HG02981 (cell line): Measurements from ENCODE around the gene CCDC183.

Experiments used
- ATAC-seq: cut with Tn5 transposase; IDR thresholded peaks from one replicate; pipeline ENCODE4 v1.9.1; 2021; ENCODE audit warnings: mild to moderate bottlenecking, moderate library complexity; ENCODE audit not compliant: unreplicated experiment

CCDC183 gene

GRCh38 chr9:136847826-136848392 lies 51.8 kb downstream of the CCDC183 start:
- peak; percentile 31 for ATAC-seq

GRCh38 chr9:136848393-136849037 lies 52.4 kb downstream of the CCDC183 start:
- no peak for ATAC-seq

GRCh38 chr9:136849038-136849959 lies 53.2 kb downstream of the CCDC183 start, which contains the start of gene PHPT1:
PHPT1 (plus strand) TSS chr9:136849409; CDS start chr9:136849431, 22 bp downstream.
- peak; percentile 73 for ATAC-seq

GRCh38 chr9:136849960-136850865 lies 54.1 kb downstream of the CCDC183 start:
- ATAC-seq: no peak

DNA sequence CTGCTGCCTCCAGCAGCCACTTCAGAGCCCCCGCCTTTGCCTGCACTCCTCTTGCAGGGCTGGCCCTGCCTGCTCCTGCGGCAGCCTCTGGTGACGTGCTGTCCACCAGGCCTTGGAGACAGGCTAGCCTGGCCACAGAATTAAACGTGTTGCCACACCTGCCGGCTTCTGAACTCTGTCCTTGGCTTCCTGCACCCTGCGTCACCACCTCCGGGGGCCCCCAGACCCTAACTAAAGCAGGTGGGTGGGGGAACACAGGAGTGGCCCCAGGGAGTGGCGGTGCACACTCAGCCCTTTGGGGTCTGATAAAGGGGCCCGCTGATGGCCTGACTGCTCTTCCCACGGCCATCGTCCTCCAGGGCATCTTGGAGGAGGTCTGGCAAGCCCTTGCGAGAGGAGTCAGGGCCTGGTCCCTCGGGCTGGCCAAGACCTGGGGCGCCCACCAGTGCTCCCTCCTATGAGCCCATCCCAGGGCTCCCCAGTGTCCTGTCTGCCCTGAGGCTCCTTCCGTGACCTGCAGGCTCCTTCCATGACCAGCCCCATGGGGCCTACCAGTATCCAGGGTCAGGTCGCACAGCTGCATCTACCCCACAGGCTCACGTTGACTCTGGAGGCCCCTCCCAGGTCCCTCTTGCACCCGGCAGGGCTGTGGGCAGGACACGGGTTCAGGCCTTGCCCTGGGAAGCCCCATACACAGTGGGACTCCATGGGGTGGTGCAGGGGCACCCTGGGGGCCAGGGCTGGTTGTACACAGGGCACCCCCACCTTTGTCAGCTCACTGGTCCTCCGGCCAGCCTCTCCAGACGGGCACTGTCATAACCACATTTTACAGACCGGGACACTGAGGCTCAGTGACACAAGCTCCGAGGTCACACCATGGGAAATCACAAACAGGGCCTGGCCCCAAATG lies 55.0 kb downstream of the CCDC183 start:
- ATAC-seq: no peak

DNA sequence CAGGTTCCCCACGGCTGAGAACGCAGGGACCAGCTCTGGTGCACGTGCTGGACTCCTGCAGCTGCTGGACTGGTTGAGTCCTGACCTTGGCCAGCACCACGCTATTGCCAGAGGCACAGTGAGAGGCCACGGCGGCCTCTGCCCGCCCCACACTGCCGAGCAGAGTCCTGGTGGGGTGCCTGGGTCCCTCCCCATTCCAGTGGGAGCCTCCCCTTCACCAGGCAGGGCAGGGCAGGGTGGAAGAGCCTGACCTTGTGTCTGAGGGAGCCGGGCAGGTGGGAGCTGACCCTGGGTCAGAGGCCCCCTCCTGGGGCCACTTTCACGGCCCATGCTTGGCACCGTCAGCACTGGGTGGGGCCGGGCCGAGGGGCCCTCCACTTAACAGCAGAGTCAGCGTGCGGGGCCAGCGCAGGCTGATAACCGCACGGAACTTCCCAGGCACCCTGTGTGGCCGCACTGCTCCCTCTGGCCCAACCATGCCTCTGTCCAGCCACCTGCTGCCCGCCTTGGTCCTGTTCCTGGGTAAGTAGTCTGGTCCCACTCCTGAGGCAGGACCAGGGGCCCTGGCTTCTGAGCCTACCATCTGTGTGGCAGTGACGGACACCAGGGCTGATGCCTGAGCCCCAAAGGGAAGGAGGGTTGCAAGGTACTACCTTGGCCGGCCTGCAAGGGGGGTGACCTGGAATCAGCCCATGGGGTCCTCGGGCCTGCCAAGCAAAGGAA lies 56.0 kb downstream of the CCDC183 start, which contains the start of gene MAMDC4:
Gene MAMDC4 (plus strand): TSS at position 406 of the 723 bp plus-strand sequence. CDS start 71 bp downstream, at position 477.
- ATAC-seq: no peak

DNA sequence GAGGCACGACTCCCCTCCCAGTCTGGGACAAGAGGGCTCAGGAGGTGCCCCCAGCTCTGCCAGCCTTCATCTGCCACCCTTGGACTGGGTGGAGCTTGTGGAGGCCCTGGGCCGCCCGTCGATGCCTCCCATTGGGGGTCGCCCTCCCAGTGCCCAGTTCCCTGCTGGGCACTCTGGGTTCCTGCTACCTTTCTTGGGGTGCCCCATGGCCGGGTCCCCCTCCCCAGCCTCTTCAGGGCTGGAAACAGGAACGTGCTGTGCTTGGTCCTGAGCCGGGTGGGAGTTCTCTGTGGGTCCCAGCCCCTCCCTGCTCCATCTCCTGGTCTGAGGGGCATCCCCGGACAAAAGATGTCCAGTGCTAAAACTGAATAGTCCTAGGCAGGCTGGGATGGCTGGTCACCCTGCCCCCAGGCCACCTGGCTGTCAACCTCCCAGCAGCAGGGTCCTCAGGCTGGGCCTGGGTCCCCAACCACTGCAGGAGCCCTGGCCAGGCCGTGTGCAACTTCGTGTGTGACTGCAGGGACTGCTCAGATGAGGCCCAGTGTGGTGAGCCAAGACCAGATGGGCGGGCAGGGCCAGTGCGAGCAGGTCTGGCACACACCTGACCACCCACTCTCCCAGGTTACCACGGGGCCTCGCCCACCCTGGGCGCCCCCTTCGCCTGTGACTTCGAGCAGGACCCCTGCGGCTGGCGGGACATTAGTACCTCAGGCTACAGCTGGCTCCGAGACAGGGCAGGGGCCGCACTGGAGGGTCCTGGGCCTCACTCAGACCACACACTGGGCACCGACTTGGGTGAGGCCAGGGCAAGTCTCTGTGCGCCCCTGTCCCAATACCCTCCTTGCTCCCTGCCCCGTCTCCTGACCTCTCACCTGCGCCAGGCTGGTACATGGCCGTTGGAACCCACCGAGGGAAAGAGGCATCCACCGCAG lies 56.8 kb downstream of the CCDC183 start:
- no peak for ATAC-seq

- ATAC-seq: no peak
Measured at GRCh38 chr9:136853596-136854112, 57.5 kb downstream of the CCDC183 start.

DNA sequence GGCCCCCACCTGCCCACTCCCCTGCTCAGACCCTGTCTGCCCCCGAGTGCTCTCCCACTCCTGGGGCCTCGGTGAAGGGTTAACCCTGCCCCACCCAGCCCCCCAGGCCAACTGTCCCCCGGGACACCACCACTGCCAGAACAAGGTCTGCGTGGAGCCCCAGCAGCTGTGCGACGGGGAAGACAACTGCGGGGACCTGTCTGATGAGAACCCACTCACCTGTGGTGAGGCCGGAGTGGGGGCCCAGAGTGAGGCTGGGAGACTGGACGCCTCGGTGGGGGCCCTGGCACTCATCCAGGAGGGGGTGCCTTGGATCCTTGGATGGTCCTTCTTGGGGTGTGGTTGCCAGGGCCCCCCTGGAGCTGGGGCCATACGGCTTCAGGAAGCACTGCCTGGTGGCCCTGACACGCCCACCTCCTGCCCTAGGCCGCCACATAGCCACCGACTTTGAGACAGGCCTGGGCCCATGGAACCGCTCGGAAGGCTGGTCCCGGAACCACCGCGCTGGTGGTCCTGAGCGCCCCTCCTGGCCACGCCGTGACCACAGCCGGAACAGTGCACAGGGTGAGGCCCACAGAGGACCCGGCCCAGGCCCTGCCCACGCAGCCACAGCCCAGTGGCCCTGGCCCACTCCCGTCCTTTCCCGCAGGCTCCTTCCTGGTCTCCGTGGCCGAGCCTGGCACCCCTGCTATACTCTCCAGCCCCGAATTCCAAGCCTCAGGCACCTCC lies 58.1 kb downstream of the CCDC183 start:
- ATAC-seq: no peak

- ATAC-seq: no peak
Measured at GRCh38 chr9:136854842-136855460, 58.8 kb downstream of the CCDC183 start.

DNA sequence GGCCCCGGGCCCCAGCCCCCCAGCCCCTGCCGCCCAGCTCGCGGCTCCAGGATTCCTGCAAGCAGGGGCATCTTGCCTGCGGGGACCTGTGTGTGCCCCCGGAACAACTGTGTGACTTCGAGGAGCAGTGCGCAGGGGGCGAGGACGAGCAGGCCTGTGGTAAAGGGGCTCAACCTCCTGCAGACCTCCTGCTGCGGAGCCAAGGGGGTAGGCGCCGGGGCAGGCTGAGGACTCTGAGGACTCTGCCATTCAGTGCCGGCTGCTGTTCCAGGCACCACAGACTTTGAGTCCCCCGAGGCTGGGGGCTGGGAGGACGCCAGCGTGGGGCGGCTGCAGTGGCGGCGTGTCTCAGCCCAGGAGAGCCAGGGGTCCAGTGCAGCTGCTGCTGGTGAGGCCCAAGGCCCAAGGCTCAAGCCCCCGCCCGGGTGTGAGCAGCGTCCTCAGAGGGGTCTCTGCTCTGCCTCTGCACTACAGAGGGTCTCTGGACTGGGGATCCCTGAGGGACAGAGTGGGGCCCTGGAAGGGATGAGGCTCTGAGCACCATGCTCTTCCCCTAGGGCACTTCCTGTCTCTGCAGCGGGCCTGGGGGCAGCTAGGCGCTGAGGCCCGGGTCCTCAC lies 59.4 kb downstream of the CCDC183 start:
- no peak for ATAC-seq

DNA sequence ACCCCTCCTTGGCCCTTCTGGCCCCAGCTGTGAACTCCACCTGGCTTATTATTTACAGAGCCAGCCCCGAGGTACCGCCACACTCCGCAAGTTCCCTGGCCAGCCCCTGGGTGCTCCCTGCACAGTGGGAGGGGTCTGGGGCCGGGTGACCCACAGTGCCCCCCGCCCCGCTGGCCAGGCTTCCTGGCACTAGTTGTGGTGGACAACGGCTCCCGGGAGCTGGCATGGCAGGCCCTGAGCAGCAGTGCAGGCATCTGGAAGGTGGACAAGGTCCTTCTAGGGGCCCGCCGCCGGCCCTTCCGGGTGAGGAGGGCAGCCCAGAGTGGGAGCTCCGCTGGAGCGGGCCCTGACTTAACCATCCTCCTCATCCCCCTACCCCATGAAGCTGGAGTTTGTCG lies 59.9 kb downstream of the CCDC183 start:
- no peak for ATAC-seq

DNA sequence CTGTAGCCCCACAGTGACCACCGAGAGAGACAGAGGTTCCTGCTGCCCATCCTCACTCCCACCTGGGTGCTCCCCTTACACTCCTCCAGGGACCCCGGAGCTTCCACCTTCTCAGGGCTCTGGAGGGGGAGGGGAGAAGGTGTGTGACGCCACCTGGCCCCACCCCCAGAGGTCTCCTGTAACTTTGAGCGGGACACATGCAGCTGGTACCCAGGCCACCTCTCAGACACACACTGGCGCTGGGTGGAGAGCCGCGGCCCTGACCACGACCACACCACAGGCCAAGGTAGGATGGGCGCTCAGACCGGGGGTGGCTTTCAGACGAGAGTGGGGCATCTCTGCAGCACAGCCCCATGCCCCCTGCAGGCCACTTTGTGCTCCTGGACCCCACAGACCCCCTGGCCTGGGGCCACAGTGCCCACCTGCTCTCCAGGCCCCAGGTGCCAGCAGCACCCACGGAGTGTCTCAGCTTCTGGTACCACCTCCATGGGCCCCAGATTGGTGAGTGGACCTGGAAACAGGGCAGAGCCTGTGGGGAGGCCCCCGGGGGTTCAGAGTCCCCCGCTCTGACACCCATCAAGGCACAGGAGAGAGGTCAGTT lies 60.5 kb downstream of the CCDC183 start:
- no peak for ATAC-seq

- no peak for ATAC-seq
Measured at GRCh38 chr9:136857166-136857565, 61.0 kb downstream of the CCDC183 start.
